ENCODE data around the gene CBX7. TPM values are rescaled to one million over a fixed set of nuclear protein-coding genes. Genes with fewer than 3 reads are reported as not detected.

Gene CBX7
- total RNA-seq, 1 experiment from 2014 or later, result 3.7 TPM

DNA sequence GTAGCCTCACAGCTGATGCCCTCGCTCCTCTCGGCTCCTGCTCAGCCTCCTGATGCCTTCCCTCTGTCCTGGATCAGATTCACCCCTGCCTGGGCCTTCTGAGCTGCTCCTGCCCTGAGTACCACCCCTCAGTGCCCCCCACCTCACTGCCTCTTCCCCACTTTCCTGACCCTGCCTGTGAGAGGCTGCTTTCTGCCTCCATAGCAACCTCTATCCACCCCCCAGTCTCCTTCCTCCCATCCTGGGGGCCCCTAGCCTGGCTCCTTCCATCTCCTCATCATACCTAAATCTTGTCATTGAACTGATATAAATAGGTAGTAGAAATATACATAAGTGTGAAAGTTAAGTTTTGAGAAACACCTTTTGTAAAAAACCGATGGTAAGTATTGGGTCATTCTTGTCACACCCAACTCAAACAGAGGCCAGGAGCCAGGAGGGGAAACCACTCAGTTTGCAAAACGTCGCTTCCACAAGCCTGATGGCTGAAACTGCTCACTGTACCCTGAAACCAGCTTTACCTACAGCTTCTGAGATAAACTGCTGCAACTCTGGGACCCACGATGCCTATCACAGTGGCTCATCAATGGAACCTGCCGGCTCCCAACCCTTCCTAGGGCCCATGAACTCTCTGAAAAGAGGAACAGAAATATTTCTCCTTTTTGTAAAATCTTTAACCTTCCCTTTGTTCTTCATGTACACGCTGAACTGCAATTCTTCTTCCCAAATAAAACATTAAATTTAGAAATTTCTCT lies 60.2 kb downstream of the CBX7 start:
- WGBS (ENCODE audit: extremely low coverage, insufficient read length, low lambda C conversion rate), result no CpG with 5 or more reads among the region's 8 CpGs

More for the DNA sequence above, 60.2 kb downstream of the CBX7 start:
- Mint-ChIP-seq H3K4me3 (no peak overlapping the region), H3K4me1 (peaks cover 14 to 25% of the 10 kb centered on the region in 2 experiments), H3K9me3 (no peaks in the 10 kb centered on the region; a peak in 1 of 5 replicates), H3K27ac (no peak overlapping the region; a peak in 1 of 7 replicates), H3K36me3 (ENCODE audit: insufficient read depth in 1 of 3, low read depth in 3 of 3) (no peaks in the 10 kb centered on the region), H3K27me3 (ENCODE audit: low read depth) (peaks cover 13% of the 10 kb centered on the region)
- H3K14ac ChIP-seq (ENCODE audit: insufficient read depth, low read length), result no peak overlapping the region
- H2AK5ac ChIP-seq (ENCODE audit: insufficient read length, low read length), result no peak overlapping the region
- H3K4ac ChIP-seq (ENCODE audit: low read depth, low read length), result no peak overlapping the region
- no peak overlapping the region for H2BK20ac ChIP-seq (ENCODE audit: low read depth, low read length, poor library complexity, severe bottlenecking)
- DNase-seq, result no peak
- TF ChIP-seq, protein P1, sequence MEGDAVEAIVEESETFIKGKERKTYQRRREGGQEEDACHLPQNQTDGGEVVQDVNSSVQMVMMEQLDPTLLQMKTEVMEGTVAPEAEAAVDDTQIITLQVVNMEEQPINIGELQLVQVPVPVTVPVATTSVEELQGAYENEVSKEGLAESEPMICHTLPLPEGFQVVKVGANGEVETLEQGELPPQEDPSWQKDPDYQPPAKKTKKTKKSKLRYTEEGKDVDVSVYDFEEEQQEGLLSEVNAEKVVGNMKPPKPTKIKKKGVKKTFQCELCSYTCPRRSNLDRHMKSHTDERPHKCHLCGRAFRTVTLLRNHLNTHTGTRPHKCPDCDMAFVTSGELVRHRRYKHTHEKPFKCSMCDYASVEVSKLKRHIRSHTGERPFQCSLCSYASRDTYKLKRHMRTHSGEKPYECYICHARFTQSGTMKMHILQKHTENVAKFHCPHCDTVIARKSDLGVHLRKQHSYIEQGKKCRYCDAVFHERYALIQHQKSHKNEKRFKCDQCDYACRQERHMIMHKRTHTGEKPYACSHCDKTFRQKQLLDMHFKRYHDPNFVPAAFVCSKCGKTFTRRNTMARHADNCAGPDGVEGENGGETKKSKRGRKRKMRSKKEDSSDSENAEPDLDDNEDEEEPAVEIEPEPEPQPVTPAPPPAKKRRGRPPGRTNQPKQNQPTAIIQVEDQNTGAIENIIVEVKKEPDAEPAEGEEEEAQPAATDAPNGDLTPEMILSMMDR (conservative IDR thresholded peaks at IDR 0.05), result no peak
- H4K91ac ChIP-seq (ENCODE audit: insufficient read length, low read depth, low read length), result no peak overlapping the region
- peaks cover 2% of the 10 kb centered on the region for H4K20me1 ChIP-seq (ENCODE audit: control insufficient read depth, insufficient read depth, insufficient read length)
- H3K18ac ChIP-seq (ENCODE audit: insufficient read length, low read depth, low read length), result no peak overlapping the region
- no peak overlapping the region for H3K23ac ChIP-seq (ENCODE audit: insufficient read length, low read depth, low read length)
- no peak overlapping the region for H2AFZ ChIP-seq (ENCODE audit: low read length)
- H3K4me2 ChIP-seq (ENCODE audit: insufficient read depth, insufficient read length, low read length), result no peak overlapping the region
- H3K27me3 ChIP-seq (ENCODE audit: insufficient read depth, low read length), result no peaks in the 10 kb centered on the region
- H2BK12ac ChIP-seq (ENCODE audit: insufficient read length, low read depth, low read length), result no peak overlapping the region
- no peak overlapping the region for H3K56ac ChIP-seq (ENCODE audit: insufficient read length, low read depth, low read length)
- H4K8ac ChIP-seq (replicated peaks; ENCODE audit: insufficient read length, low read depth, low read length), result no peak overlapping the region
- H2BK15ac ChIP-seq (ENCODE audit: low read depth, low read length), result no peak overlapping the region
- no peak overlapping the region for H2BK120ac ChIP-seq (ENCODE audit: low read depth, low read length, poor library complexity, severe bottlenecking)
- H3K9ac ChIP-seq (ENCODE audit: extremely low read depth, insufficient read length, low read length), result no peak overlapping the region
- peaks cover 4% of the 10 kb centered on the region; the same call in 1 of the 2 replicates for H3K4me1 ChIP-seq (ENCODE audit: insufficient read depth, low read length)
- H3K27ac ChIP-seq (ENCODE audit: insufficient read length, low read depth, low read length), result no peak overlapping the region
- no peak overlapping the region for H4K5ac ChIP-seq (ENCODE audit: insufficient read length, low read depth, low read length)
- 0 out of 2 replicates have a peak, but pooled peaks cover 2% of the 10 kb centered on the region for H3K79me2 ChIP-seq (ENCODE audit: insufficient read depth, low read length)
- H3K79me1 ChIP-seq (ENCODE audit: insufficient read depth, low read depth, low read length, poor library complexity, severe bottlenecking), result no peaks in the 10 kb centered on the region
- H3K9me3 ChIP-seq (ENCODE audit: control insufficient read depth, low read depth, low read length), result no peaks in the 10 kb centered on the region
- no peak overlapping the region for H2BK5ac ChIP-seq (ENCODE audit: insufficient read length, low read length)
- H3K23me2 ChIP-seq (ENCODE audit: insufficient read length, low read depth, low read length, poor library complexity, severe bottlenecking), result no peaks in the 10 kb centered on the region
- H3T11ph ChIP-seq (ENCODE audit: low read length), result no peak overlapping the region

Measured in H9 (cell line).